ENCODE results near the gene GMIP. TPM values are rescaled to one million over a fixed set of nuclear protein-coding genes. Genes with fewer than 3 reads are reported as not detected.

The GMIP gene
- total and polyA plus RNA-seq, 8 donors = 5.2 to 96.2 (median 13.8) TPM

GRCh38 chr19:19650331-19650730 is 6.9 kb upstream of the GMIP start:
- Histone ChIP-seq H3K36me3 (peaks cover 87 to 100% (median 100%) of the 10 kb centered on the region in 4 donors), H3K27me3 (no peaks in the 10 kb centered on the region), H3K4me3 (no peak overlapping the region), H3K27ac (no peak overlapping the region), H3K4me1 (no peaks in the 10 kb centered on the region), H3K9me3 (no peaks in the 10 kb centered on the region)
- no peak for DNase-seq
- WGBS, 5 donors = 89 to 95% (median 93%) methylated on average over 5 to 9 of the region's 9 CpGs
- no peak for TF ChIP-seq CTCF (IDR thresholded peaks at IDR 0.05)
- TF ChIP-seq EP300 (IDR thresholded peaks at IDR 0.05) = no peak
- TF ChIP-seq POLR2A (IDR thresholded peaks at IDR 0.05) = no peak
- no peak for TF ChIP-seq POLR2AphosphoS5 (IDR thresholded peaks at IDR 0.05)
- intact Hi-C loops (cut with DNase I; ENCODE audit: low total_unique reads) = no loop called here

- TF ChIP-seq CTCF (IDR thresholded peaks at IDR 0.05) (no peak), POLR2AphosphoS5 (IDR thresholded peaks at IDR 0.05) (no peak), EP300 (IDR thresholded peaks at IDR 0.05) (no peak), POLR2A (IDR thresholded peaks at IDR 0.05) (no peak)
- peaks cover 86 to 100% (median 99%) of the 10 kb centered on the region in 4 donors for H3K36me3 ChIP-seq
- intact Hi-C loops (cut with DNase I; ENCODE audit: low total_unique reads) = no loop called here
- 93 to 95% (median 94%) methylated on average over 18 to 22 of the region's 22 CpGs for WGBS, 5 donors
- H3K27me3 ChIP-seq = no peaks in the 10 kb centered on the region
- no peak overlapping the region for H3K4me3 ChIP-seq
- DNase-seq = no peak
- H3K4me1 ChIP-seq = no peaks in the 10 kb centered on the region
- H3K27ac ChIP-seq = no peak overlapping the region
- H3K9me3 ChIP-seq = no peaks in the 10 kb centered on the region
Measured at GRCh38 chr19:19649580-19649995, 6.1 kb upstream of the GMIP start.

GRCh38 chr19:19649155-19649554 is 5.7 kb upstream of the GMIP start:
- no peak overlapping the region for H3K27ac ChIP-seq

DNA sequence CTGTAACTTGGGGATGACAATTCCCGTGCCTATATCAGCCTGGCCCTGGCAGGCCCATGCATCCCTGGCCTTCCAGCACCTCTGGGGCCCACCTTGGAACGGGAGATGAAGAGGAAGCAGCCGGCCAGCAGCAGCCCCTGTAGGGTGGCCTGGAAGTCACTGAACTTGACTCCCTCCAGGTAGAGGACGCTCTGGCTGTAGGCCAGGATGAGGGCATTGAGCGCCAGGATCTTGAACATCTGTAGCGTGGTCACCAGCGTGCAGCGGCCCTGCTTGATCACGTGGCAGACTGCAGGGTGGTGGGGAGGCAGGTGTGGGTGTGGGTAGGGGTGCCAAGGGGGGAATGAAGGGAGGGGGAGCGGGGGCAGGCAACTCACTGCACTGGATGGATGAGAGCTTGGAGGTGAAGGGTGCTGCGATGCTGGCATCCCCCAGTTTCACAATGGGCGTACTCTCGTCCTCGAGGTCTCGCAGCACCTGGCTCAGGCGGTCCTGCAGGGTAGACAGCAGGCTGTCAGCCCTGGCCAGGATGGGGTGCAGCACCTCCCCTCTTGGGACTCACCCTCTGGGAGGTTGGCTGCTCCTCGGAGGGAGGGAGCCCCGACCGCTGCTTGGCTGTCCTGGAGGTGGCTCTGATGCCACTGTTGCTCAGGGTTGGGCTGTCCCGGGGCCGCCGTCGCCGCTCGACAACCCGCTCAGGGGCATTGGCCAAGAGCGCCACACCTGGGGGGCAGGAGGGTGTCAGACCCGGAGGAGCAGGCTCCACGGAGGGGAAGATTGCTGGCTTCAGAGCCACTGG is 3.8 kb upstream of the GMIP start:
- no peaks in the 10 kb centered on the region for H3K27me3 ChIP-seq
- intact Hi-C loops (cut with DNase I; ENCODE audit: low total_unique reads) = no loop called here
- H3K4me3 ChIP-seq = no peak overlapping the region
- H3K4me1 ChIP-seq = peaks cover 8 to 20% (median 16%) of the 10 kb centered on the region in 4 donors
- no peak overlapping the region for H3K27ac ChIP-seq
- DNase-seq = no peak
- TF ChIP-seq EP300 (IDR thresholded peaks at IDR 0.05) (no peak), CTCF (IDR thresholded peaks at IDR 0.05) (no peak), POLR2A (IDR thresholded peaks at IDR 0.05) (no peak), POLR2AphosphoS5 (IDR thresholded peaks at IDR 0.05) (no peak)
- H3K9me3 ChIP-seq = no peaks in the 10 kb centered on the region
- 90 to 94% (median 93%) methylated on average over 26 to 29 of the region's 29 CpGs for WGBS, 5 donors
- peaks cover 63 to 81% (median 77%) of the 10 kb centered on the region in 4 donors for H3K36me3 ChIP-seq

More at GRCh38 chr19:19649155-19649554, 5.7 kb upstream of the GMIP start:
- Histone ChIP-seq H3K27me3 (no peaks in the 10 kb centered on the region), H3K9me3 (no peaks in the 10 kb centered on the region), H3K4me3 (no peak overlapping the region), H3K36me3 (peaks cover 82 to 100% (median 96%) of the 10 kb centered on the region in 4 donors), H3K4me1 (peaks cover 0 to 1% (median under 1%) of the 10 kb centered on the region in 4 donors)
- DNase-seq = no peak
- TF ChIP-seq POLR2A (IDR thresholded peaks at IDR 0.05) (no peak), CTCF (IDR thresholded peaks at IDR 0.05) (no peak), EP300 (IDR thresholded peaks at IDR 0.05) (no peak), POLR2AphosphoS5 (IDR thresholded peaks at IDR 0.05) (no peak)
- intact Hi-C loops (cut with DNase I; ENCODE audit: low total_unique reads) = no loop called here
- WGBS, 5 donors = 88 to 92% (median 88%) methylated on average over 6 of the region's 6 CpGs
